Activated T-helper 1 cell treated with anti-CD3 and anti-CD28 coated beads, Interleukin-12 subunit alpha, Interleukin-12 subunit beta, Interleukin-2, Interleukin-4 antibody, amounts not matched to agents 30 ng/mL and 10 ng/mL and 1 ng/mL, durations not matched to agents 14 hours and 24 hours and 36 hours (primary cell): ENCODE data around the gene LDB2. TPM values are rescaled to one million over a fixed set of nuclear protein-coding genes. Genes with fewer than 3 reads are reported as not detected.

Experiments used
- DNase-seq: peaks from one replicate; pipeline ENCODE4 v3.0.0; 2021; ENCODE audit warnings: low spot score
- H3K27ac Mint-ChIP-seq: one replicate; pipeline ENCODE4 v1.8.0; 2021; ENCODE audit warnings: mild to moderate bottlenecking, mixed read lengths
- H3K27me3 Mint-ChIP-seq: one replicate; pipeline ENCODE4 v1.8.0; 2022; ENCODE audit warnings: mild to moderate bottlenecking, moderate library complexity, mixed read lengths; ENCODE audit not compliant: insufficient read depth
- H3K36me3 Mint-ChIP-seq: one replicate; pipeline ENCODE4 v1.8.0; 2021; ENCODE audit warnings: low read depth, mixed read lengths
- H3K4me1 Mint-ChIP-seq: one replicate; pipeline ENCODE4 v1.8.0; 2021; ENCODE audit warnings: low read depth, mixed read lengths
- H3K4me3 Mint-ChIP-seq: one replicate; pipeline ENCODE4 v1.8.0; 2021; ENCODE audit warnings: mild to moderate bottlenecking, moderate library complexity, mixed read lengths
- H3K9me3 Mint-ChIP-seq: one replicate; pipeline ENCODE4 v1.8.0; 2021; ENCODE audit warnings: mixed read lengths
- intact Hi-C: fragments of 100-400 bp; cut with micrococcal nuclease; formaldehyde crosslinking; loops from one replicate; pipeline ENCODE4 v1.15.1; 2024
- total RNA-seq: library from RNA; stranded (reverse); gene quantifications from 2 replicates; pipeline ENCODE4 v1.2.3, GENCODE V29; 2022

The LDB2 gene
- total RNA-seq, 1 donor from 2014 or later, result not detected

DNA sequence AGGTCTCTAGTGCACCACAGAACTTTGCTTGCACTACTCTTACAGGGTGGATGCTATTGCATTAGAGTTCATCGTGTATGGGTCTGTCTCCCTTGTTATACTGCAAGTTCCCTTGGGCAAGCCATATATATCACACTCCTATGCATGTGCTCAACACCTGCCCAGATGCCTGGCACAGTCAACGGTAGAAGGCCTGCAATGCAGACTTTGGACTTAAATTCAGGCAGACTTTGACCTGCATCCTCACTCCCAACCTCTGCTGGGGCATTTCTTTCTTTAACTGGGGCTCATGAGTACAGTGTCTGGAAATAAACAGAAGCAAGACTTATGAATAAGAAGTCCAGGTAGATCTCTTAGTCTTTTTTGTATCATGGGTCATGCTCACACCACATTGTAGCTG is 148.2 kb downstream of the LDB2 start:
- no peaks in the 10 kb centered on the region for H3K4me1 Mint-ChIP-seq
- no peaks in the 10 kb centered on the region for H3K9me3 Mint-ChIP-seq
- intact Hi-C loops, result no loop called here
- no peak for DNase-seq
- no peak overlapping the region for H3K27ac Mint-ChIP-seq
- H3K4me3 Mint-ChIP-seq, result no peak overlapping the region
- H3K36me3 Mint-ChIP-seq, result no peaks in the 10 kb centered on the region
- H3K27me3 Mint-ChIP-seq, result no peaks in the 10 kb centered on the region

DNA sequence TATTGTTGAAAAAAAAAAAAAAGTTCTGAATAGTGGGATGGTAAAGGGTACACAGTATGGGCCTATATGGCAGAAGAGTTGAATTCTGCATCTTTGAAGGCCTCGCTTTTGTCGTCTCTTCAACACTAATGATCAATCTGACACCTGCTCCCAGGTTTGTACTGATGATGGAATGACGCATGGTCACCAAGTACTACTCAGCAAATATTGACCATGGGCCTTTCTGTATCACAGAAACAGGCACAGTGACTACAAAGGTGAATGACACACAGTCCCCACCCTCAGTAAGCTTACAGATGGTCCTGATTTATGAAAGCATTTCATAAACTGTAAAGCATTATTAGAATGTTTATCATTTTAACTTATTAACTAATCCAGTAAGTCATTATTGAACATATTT is 152.6 kb downstream of the LDB2 start:
- no peaks in the 10 kb centered on the region for H3K36me3 Mint-ChIP-seq
- H3K27ac Mint-ChIP-seq, result no peak overlapping the region
- no peaks in the 10 kb centered on the region for H3K4me1 Mint-ChIP-seq
- H3K27me3 Mint-ChIP-seq, result no peaks in the 10 kb centered on the region
- intact Hi-C loops, result no loop called here
- no peaks in the 10 kb centered on the region for H3K9me3 Mint-ChIP-seq
- no peak overlapping the region for H3K4me3 Mint-ChIP-seq
- no peak for DNase-seq

DNA sequence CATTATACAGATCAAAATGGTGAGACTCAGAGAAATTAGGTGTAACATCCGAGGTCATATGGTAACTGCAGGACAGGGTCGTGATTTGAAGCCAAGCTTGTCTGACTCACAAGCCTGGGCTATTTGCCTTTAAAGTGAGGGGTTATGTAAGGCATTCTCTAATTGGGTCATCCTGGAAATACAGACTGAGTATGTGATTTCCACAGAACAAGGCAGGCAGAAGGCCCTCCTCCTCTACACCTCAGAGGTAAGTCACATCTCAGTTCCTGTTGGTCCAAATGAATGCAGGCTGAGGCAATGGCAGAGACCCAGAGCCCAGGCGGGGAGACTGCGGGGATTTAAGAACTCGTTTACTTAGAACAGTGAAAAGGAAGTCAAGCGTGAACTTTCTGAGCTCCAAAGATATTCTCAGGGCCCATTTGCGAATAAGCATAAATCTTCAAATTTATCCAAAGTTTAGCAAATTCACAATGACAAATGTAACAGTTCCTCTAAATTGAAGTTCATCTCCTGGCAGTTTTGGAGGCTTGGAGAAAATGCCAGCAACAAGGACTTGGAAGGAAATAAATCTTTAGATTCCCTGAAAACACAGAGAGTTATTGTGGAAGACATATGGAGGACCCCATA is 153.3 kb downstream of the LDB2 start:
- Mint-ChIP-seq H3K9me3 (no peaks in the 10 kb centered on the region), H3K36me3 (no peaks in the 10 kb centered on the region), H3K4me1 (no peaks in the 10 kb centered on the region), H3K4me3 (no peak overlapping the region), H3K27me3 (no peaks in the 10 kb centered on the region), H3K27ac (no peak overlapping the region)
- intact Hi-C loops, result no loop called here
- no peak for DNase-seq

DNA sequence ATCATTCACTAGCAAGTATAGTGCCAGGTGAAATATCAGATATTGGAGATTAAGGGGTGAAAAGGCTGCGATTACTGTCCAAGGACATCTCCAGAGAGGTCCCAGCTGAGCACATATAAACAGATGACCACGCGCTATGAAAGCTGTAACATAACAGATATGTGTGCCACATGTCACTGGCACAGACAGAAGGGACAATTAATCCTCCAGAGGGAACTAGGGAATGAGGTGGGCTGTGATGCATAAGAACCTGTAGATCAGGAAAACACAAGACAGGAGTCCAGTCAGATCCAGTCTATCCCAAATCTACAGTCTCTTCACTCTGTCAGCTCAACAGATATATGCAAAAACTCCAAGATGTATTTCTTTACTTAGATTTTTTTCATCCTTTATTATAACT is 157.2 kb downstream of the LDB2 start:
- intact Hi-C loops, result no loop called here
- Mint-ChIP-seq H3K36me3 (no peaks in the 10 kb centered on the region), H3K27ac (no peak overlapping the region), H3K4me3 (no peak overlapping the region), H3K4me1 (no peaks in the 10 kb centered on the region), H3K27me3 (no peaks in the 10 kb centered on the region), H3K9me3 (no peaks in the 10 kb centered on the region)
- no peak for DNase-seq

DNA sequence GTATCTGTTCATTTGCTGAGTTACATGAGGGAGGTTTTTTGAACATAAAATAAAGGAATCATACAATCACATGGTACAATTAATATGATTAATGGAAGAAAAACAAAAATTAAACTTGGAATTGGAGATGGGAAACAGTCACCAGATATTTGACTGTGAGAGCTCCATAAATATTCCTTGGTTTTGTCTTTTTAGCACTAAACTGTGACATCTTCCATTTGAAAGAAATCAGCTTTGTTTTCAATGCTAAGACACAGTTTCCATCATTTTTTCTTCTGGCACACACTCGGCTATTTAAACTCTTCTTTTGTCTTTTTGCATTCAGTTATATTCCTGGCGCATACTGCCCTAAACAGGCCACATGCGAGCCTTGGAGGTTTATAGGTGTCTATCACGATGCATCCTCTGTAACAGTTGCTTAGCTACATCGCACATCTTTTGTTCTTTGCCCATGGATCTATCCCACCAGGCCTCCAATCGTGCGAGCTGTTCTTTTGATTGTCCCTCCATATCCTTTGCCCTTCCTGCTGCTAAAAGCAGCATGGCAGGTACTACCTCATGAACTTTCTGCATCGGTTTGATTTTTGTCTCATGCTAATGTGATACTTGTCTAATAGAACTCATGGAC is 158.3 kb downstream of the LDB2 start:
- no peak overlapping the region for H3K27ac Mint-ChIP-seq
- no peaks in the 10 kb centered on the region for H3K9me3 Mint-ChIP-seq
- no peaks in the 10 kb centered on the region for H3K4me1 Mint-ChIP-seq
- H3K36me3 Mint-ChIP-seq, result no peaks in the 10 kb centered on the region
- no peak overlapping the region for H3K4me3 Mint-ChIP-seq
- H3K27me3 Mint-ChIP-seq, result no peaks in the 10 kb centered on the region
- intact Hi-C loops, result no loop called here
- no peak for DNase-seq

DNA sequence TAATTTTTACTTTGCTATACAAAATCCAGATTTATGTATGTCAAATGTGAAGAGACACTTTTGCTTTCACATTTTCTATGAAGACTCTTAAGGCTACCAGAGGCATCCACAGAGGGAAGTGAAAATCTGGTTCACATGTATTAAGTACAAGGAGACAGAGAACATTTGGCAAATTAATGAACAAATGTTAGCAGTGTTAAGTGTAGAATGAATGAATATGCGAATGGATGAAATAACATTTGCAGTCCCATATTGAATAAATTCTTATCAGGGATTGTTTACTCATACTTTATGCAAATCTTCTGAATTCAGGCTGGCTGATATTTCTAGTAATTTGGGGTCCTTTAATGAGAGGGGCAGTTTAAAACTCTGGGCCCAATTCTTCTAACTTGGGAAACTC is 159.9 kb downstream of the LDB2 start:
- Mint-ChIP-seq H3K27ac (no peak overlapping the region), H3K36me3 (no peaks in the 10 kb centered on the region), H3K4me1 (no peaks in the 10 kb centered on the region), H3K9me3 (no peaks in the 10 kb centered on the region), H3K4me3 (no peak overlapping the region), H3K27me3 (no peaks in the 10 kb centered on the region)
- intact Hi-C loops, result no loop called here
- no peak for DNase-seq

DNA sequence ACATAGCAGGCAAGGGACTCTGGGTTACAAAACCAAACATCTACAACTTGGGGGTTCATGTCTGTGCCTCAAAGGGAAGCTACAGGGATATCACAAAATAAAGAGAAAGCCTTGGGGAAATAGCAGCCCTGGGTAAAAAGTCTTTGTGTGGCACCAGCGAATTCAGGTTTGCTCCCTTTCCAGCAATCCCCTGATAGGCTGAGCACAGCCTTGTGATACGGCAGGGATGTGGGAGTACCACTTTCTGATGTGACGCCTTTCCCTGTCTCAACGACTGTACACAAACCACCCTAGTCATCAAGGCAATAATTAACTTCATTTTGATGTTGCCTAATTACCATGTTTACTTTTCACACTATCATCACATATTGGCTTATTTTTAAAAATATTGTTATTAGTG is 164.9 kb downstream of the LDB2 start:
- no peak overlapping the region for H3K4me3 Mint-ChIP-seq
- intact Hi-C loops, result no loop called here
- no peak overlapping the region for H3K27ac Mint-ChIP-seq
- H3K27me3 Mint-ChIP-seq, result no peaks in the 10 kb centered on the region
- H3K4me1 Mint-ChIP-seq, result no peaks in the 10 kb centered on the region
- no peaks in the 10 kb centered on the region for H3K36me3 Mint-ChIP-seq
- H3K9me3 Mint-ChIP-seq, result no peaks in the 10 kb centered on the region
- no peak for DNase-seq

DNA sequence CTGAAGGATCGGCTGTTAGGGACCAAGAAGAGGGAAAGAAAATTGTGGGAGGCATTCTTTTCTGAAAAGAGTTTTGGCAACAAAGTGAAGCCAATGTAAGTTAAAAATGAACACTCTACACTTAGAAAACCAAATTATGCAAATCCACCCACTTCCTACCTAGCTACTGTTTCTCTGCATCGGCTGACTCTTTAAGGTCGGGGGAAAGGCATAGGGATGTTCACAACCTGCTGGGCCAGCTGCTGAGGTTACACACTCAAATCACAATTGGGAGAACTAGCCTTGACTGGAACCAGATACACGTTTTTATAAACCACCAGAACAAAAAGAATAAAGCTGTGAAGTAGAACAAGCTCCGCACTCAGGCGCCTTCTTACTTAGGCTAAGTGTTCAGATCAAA is 165.7 kb downstream of the LDB2 start:
- DNase-seq, result no peak
- H3K4me3 Mint-ChIP-seq, result no peak overlapping the region
- no peaks in the 10 kb centered on the region for H3K36me3 Mint-ChIP-seq
- intact Hi-C loops, result no loop called here
- H3K27ac Mint-ChIP-seq, result no peak overlapping the region
- H3K27me3 Mint-ChIP-seq, result no peaks in the 10 kb centered on the region
- no peaks in the 10 kb centered on the region for H3K4me1 Mint-ChIP-seq
- no peaks in the 10 kb centered on the region for H3K9me3 Mint-ChIP-seq

DNA sequence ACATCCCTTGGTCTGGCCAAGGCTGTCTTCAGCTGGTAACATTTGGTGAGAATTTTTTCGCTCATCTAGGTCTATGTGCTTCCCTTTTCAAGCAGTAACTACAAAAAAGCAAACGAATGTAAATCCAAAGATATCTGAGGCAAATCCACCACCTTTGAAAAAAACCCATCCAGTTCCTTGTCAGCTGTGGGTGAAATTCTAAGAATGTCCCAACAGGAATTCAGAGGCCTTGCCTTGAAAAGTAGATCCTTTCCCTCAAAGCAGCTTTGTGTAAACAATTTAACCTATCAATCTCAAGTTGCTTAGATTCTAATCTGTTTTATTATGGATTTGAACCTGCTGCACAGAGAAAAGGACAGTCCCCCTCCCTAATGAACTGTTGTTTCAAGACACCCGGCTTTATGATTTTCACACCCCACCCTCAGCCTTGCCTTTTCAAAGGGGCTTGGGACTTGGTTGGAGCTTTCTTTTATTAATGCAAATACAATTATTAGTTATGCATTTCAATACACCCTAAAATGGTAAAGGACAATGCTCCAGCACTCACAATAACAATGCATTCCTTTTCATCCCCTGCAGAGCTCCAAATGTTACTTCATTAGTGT is 166.6 kb downstream of the LDB2 start:
- Mint-ChIP-seq H3K4me1 (no peaks in the 10 kb centered on the region), H3K36me3 (no peaks in the 10 kb centered on the region), H3K27me3 (no peaks in the 10 kb centered on the region), H3K4me3 (no peak overlapping the region), H3K27ac (no peak overlapping the region), H3K9me3 (no peaks in the 10 kb centered on the region)
- intact Hi-C loops, result no loop called here
- no peak for DNase-seq

DNA sequence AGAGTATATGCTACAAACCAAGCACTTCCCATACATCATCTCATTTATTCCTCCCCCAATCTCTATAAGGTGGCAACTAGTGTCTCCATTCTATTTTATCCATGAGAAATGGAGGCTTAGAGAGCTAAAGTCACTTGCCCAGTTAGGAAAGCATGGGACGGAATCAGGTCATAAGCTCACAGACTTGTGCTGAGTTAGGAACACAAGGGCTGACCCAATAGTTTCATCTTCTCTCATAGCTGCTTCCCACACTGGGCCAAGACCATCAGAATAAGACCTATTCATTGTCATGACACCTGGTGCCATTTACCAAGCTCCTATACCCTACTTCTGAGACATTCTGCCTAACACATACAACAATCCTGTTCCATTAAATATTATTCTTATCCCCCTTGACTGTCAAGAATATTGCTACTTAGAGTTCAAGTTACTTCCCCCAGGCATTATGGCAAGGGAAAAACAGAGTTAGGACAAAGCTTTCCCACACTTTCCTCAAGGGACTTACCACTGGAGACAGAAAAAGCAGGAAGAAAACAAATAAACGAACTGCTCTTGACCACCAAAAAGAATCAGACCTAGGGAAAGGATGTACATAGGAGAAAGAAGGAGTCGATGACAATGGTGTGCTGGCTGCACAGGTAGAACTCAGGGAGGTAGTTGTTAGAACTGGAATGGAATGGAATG is 167.8 kb downstream of the LDB2 start:
- H3K27ac Mint-ChIP-seq, result no peak overlapping the region

DNA sequence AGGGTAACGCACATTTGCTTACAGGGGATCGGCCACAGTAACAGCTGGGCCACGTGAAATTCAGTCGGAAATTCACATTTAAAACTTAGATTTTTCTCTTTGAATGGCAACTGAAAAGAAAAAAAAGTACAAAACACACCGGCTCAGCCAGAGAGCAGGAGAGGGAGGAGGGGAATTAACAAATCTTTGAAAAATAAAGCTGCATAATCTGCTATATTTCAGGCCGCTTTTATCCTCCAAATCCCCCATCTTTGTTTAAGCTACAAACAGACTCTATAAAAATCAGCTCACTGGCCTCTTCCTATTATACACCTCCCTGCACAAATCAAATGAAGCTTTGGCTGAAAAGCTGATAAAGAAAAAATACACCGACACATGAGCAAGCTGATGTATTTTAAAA is 169.1 kb downstream of the LDB2 start:
- Mint-ChIP-seq H3K36me3 (no peaks in the 10 kb centered on the region), H3K9me3 (no peaks in the 10 kb centered on the region), H3K4me3 (no peak overlapping the region), H3K27me3 (no peaks in the 10 kb centered on the region), H3K27ac (no peak overlapping the region), H3K4me1 (no peaks in the 10 kb centered on the region)
- no peak for DNase-seq
- intact Hi-C loops, result no loop called here

More for the DNA sequence above, 167.8 kb downstream of the LDB2 start:
- no peaks in the 10 kb centered on the region for H3K4me1 Mint-ChIP-seq
- intact Hi-C loops, result no loop called here
- H3K4me3 Mint-ChIP-seq, result no peak overlapping the region
- H3K36me3 Mint-ChIP-seq, result no peaks in the 10 kb centered on the region
- no peaks in the 10 kb centered on the region for H3K27me3 Mint-ChIP-seq
- no peak for DNase-seq
- no peaks in the 10 kb centered on the region for H3K9me3 Mint-ChIP-seq

DNA sequence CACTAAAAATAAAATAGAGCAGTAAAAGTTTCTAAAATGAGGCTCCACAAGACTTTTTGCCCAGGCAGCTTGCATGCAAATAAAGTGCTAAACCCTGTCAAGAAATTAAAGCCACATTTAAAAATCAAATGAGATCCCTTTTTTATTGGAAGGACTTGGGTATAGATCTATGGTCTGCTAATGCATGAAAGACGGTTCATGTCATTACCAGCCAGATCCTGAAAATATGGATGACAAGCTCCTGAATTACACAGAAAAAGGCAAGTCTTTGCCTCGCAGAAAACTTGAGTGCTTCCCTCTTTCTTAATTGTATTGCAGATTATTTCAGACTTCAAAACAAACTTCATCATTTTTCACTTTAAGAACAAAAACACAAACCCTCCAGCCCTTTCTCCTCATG is 169.6 kb downstream of the LDB2 start:
- no peak for DNase-seq
- H3K27me3 Mint-ChIP-seq, result no peaks in the 10 kb centered on the region
- no peaks in the 10 kb centered on the region for H3K4me1 Mint-ChIP-seq
- no peaks in the 10 kb centered on the region for H3K9me3 Mint-ChIP-seq
- H3K4me3 Mint-ChIP-seq, result no peak overlapping the region
- intact Hi-C loops, result no loop called here
- no peak overlapping the region for H3K27ac Mint-ChIP-seq
- no peaks in the 10 kb centered on the region for H3K36me3 Mint-ChIP-seq

DNA sequence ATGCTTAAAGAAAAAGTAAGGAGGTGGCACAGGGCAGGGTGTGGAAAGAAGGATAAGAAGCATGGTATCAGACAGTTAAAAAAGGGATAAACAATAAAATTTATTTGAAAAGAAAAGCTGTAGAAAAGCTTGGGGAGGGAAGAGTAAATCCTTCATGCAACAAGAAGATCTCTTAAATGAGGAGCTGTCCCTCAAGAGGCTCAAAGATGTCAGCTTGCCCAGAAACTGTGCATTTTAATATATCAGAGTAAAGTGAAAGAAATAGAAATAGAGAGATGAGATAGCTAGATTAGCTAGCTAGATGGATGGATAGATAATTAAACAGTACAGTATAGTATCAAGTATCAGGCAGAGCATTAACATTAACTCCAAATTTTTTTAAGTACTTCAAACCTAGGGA is 170.3 kb downstream of the LDB2 start:
- H3K4me1 Mint-ChIP-seq, result no peaks in the 10 kb centered on the region
- H3K36me3 Mint-ChIP-seq, result no peaks in the 10 kb centered on the region
- H3K9me3 Mint-ChIP-seq, result no peaks in the 10 kb centered on the region
- no peak overlapping the region for H3K27ac Mint-ChIP-seq
- intact Hi-C loops, result no loop called here
- H3K27me3 Mint-ChIP-seq, result no peaks in the 10 kb centered on the region
- no peak for DNase-seq
- H3K4me3 Mint-ChIP-seq, result no peak overlapping the region
